ENCODE results near the gene TMPRSS2.

The TMPRSS2 gene

GRCh38 chr21:41506005-41506594, 1.9 kb downstream of the TMPRSS2 start (continued):
- TF ChIP-seq CSRNP3 (CRISPR knock-in tag; IDR thresholded peaks at IDR 0.05): no peak
- TF ChIP-seq TCF4 (CRISPR knock-in tag; IDR thresholded peaks at IDR 0.05; ENCODE audit: borderline replicate concordance): no peak
- TF ChIP-seq ESRRG (CRISPR knock-in tag; IDR thresholded peaks at IDR 0.05): no peak
- TF ChIP-seq ZFP30 (CRISPR knock-in tag; IDR thresholded peaks at IDR 0.05): no peak
- TF ChIP-seq PPARA (CRISPR knock-in tag; IDR thresholded peaks at IDR 0.05; ENCODE audit: borderline replicate concordance): no peak
- no peak for TF ChIP-seq TOX (CRISPR knock-in tag; IDR thresholded peaks at IDR 0.05; ENCODE audit: borderline replicate concordance)
- TF ChIP-seq BACH2 (CRISPR knock-in tag; IDR thresholded peaks at IDR 0.05; ENCODE audit: borderline replicate concordance): no peak
- no peak for TF ChIP-seq ARNTL (CRISPR knock-in tag; IDR thresholded peaks at IDR 0.05; ENCODE audit: borderline replicate concordance, low read depth)
- TF ChIP-seq PATZ1 (CRISPR knock-in tag; IDR thresholded peaks at IDR 0.05; ENCODE audit: borderline replicate concordance): no peak
- no peak for TF ChIP-seq CREB5 (CRISPR knock-in tag; IDR thresholded peaks at IDR 0.05; ENCODE audit: low read depth)
- no peak for TF ChIP-seq ISL1 (CRISPR knock-in tag; IDR thresholded peaks at IDR 0.05)
- TF ChIP-seq ZC3H10 (CRISPR knock-in tag; IDR thresholded peaks at IDR 0.05): no peak
- TF ChIP-seq RARB (CRISPR knock-in tag; IDR thresholded peaks at IDR 0.05): no peak

- no peak for ATAC-seq
- TF ChIP-seq POU6F1 (CRISPR knock-in tag; IDR thresholded peaks at IDR 0.05; ENCODE audit: borderline replicate concordance, low read depth) (no peak), RARB (CRISPR knock-in tag; IDR thresholded peaks at IDR 0.05) (no peak), ZNF70 (CRISPR knock-in tag; IDR thresholded peaks at IDR 0.05) (no peak)
Observed at GRCh38 chr21:41504030-41504429, 3.9 kb downstream of the TMPRSS2 start.

- ATAC-seq: no peak
- TF ChIP-seq OSR1 (CRISPR knock-in tag; IDR thresholded peaks at IDR 0.05) (no peak), ESRRG (CRISPR knock-in tag; IDR thresholded peaks at IDR 0.05) (no peak), CSDC2 (CRISPR knock-in tag; IDR thresholded peaks at IDR 0.05) (no peak), PPARA (CRISPR knock-in tag; IDR thresholded peaks at IDR 0.05; ENCODE audit: borderline replicate concordance) (no peak), CSRNP3 (CRISPR knock-in tag; IDR thresholded peaks at IDR 0.05) (no peak), PATZ1 (CRISPR knock-in tag; IDR thresholded peaks at IDR 0.05; ENCODE audit: borderline replicate concordance) (no peak), SNAI2 (CRISPR knock-in tag; IDR thresholded peaks at IDR 0.05) (no peak), RARB (CRISPR knock-in tag; IDR thresholded peaks at IDR 0.05) (no peak), ZNF565 (CRISPR knock-in tag; conservative IDR thresholded peaks at IDR 0.05; ENCODE audit: low read depth) (no peak), ISL1 (CRISPR knock-in tag; IDR thresholded peaks at IDR 0.05) (no peak), ZNF70 (CRISPR knock-in tag; IDR thresholded peaks at IDR 0.05) (no peak), ZFP3 (CRISPR knock-in tag; IDR thresholded peaks at IDR 0.05) (no peak), ARNTL (CRISPR knock-in tag; IDR thresholded peaks at IDR 0.05; ENCODE audit: borderline replicate concordance, low read depth) (no peak), ZNF8 (CRISPR knock-in tag; IDR thresholded peaks at IDR 0.05) (no peak), CREB5 (CRISPR knock-in tag; IDR thresholded peaks at IDR 0.05; ENCODE audit: low read depth) (no peak), GLIS3 (CRISPR knock-in tag; IDR thresholded peaks at IDR 0.05) (no peak)
Observed at GRCh38 chr21:41503331-41503730, 4.6 kb downstream of the TMPRSS2 start.

Data from SK-N-SH treated with all-trans-retinoic acid at 6 μM for 48 hours (cell line).